GM12878 (cell line): ENCODE results near the gene WDR18.

Experiments
- CTCF ChIP-seq, 3 experiments: IDR thresholded peaks in 2 of 3; conservative IDR thresholded peaks in 1 of 3; 2 replicates each; pipeline ENCODE4 v1.5.1; 2011; ENCODE audit warnings: low read depth in 3 of 3, low read length in 3 of 3, mild to moderate bottlenecking in 3 of 3, control low read depth in 2 of 3, moderate library complexity in 2 of 3, inconsistent platforms in 1 of 3, mixed read lengths in 1 of 3; ENCODE audit not compliant: control insufficient read depth in 2 of 3, insufficient read depth in 1 of 3; ENCODE audit errors: extremely low read depth in 1 of 3
- EZH2 ChIP-seq: IDR thresholded peaks from 2 replicates; pipeline ENCODE4 v1.6.1; 2012; ENCODE audit warnings: low read depth, mild to moderate bottlenecking, control low read depth, inconsistent platforms, low read length, borderline replicate concordance; ENCODE audit not compliant: control insufficient read depth
- FOS ChIP-seq: IDR thresholded peaks from 3 replicates; pipeline ENCODE4 v1.6.1; 2011; ENCODE audit warnings: borderline replicate concordance; ENCODE audit not compliant: insufficient read length; ENCODE audit errors: extremely low read depth
- LARP7 ChIP-seq: fragments of 450-650 bp; IDR thresholded peaks from 2 replicates; pipeline ENCODE4 v1.6.1; 2017; ENCODE audit warnings: mild to moderate bottlenecking
- MTA2 ChIP-seq: fragments of 450-650 bp; IDR thresholded peaks from 2 replicates; pipeline ENCODE4 v1.6.1; 2016; ENCODE audit warnings: low read depth, mild to moderate bottlenecking, moderate library complexity
- NR2C1 ChIP-seq: fragments of 450-650 bp; IDR thresholded peaks from 2 replicates; pipeline ENCODE4 v1.6.1; 2017; ENCODE audit warnings: antibody characterized with exemption, mild to moderate bottlenecking, moderate library complexity
- RAD21 ChIP-seq: IDR thresholded peaks from 2 replicates; pipeline ENCODE4 v1.6.1; 2011; ENCODE audit warnings: mild to moderate bottlenecking, low read depth, low read length, moderate library complexity; ENCODE audit not compliant: insufficient read depth
- USF1 ChIP-seq: IDR thresholded peaks from 2 replicates; pipeline ENCODE4 v1.6.1; 2011; ENCODE audit warnings: borderline replicate concordance, low read depth, mild to moderate bottlenecking, moderate library complexity, mixed read lengths, low read length; ENCODE audit not compliant: insufficient read depth; ENCODE audit errors: extremely low read length

DNA sequence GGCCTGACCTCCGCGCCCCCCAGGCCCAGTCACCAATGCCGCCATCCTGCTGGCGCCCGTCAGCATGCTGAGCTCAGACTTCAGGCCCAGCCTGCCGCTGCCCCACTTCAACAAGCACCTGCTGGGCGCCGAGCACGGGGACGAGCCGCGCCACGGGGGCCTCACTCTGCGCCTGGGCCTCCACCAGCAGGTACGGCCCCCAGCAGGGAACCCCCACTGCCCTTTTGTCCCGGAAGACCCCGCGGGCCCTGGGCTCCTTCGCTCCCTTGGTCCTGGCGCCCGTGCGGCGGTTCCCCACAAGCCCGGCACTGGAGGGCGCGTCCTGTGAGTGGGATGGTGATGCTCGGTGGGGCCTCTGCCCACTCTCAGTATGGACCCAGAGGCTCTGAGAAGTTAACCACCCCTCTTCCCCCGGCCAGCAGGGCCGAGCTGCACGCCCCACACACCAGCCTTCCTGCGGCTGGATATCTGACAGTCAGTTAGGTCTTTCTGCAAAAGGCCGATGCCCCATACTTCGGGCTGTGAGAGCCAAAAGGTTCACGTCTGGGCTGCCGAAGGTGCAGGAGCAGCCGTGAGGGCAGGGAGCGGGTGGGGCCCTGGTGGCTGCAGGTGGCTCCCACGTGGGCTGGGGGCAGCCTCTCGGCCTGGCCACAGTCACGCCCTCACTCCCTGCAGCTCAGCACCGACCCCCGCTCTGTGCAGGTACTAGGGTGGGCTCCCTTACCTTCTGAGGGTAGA, 8.0 kb downstream of the WDR18 start:
- TF ChIP-seq LARP7, result no peak
- TF ChIP-seq EZH2, result no peak
- no peak for TF ChIP-seq USF1
- no peak for TF ChIP-seq MTA2
- no peak for TF ChIP-seq RAD21
- TF ChIP-seq NR2C1, result no peak
- TF ChIP-seq CTCF (IDR thresholded peaks at IDR 0.05 in 2 of 3, conservative IDR thresholded peaks at IDR 0.05 in 1 of 3; ENCODE audit: control insufficient read depth in 2 of 3, extremely low read depth in 1 of 3, insufficient read depth in 1 of 3, low read depth in 3 of 3, low read length in 3 of 3), result no peak
- TF ChIP-seq FOS, result no peak
